GM10266 (cell line): Measurements from ENCODE around the gene RBM38.

Source experiments
- DNase-seq: peaks from one replicate; pipeline ENCODE4 v3.0.0; 2012; ENCODE audit errors: extremely low spot score
- CTCF ChIP-seq: IDR thresholded peaks from 2 replicates; pipeline ENCODE4 v1.5.1; 2012; ENCODE audit warnings: mild to moderate bottlenecking, low read depth; ENCODE audit not compliant: control insufficient read depth, insufficient read depth; ENCODE audit errors: missing control alignments

The RBM38 gene

GRCh38 chr20:57382516-57382915, 8.7 kb upstream of the RBM38 start:
- no peak for DNase-seq

GRCh38 chr20:57383447-57384347, 7.5 kb upstream of the RBM38 start:
- DNase-seq: no peak
- no peak for TF ChIP-seq CTCF

More at GRCh38 chr20:57382516-57382915, 8.7 kb upstream of the RBM38 start:
- TF ChIP-seq CTCF: no peak

- TF ChIP-seq CTCF: no peak
- DNase-seq: no peak
Observed at GRCh38 chr20:57384486-57384885, 6.7 kb upstream of the RBM38 start.

- TF ChIP-seq CTCF: no peak
- no peak for DNase-seq
Observed at GRCh38 chr20:57384953-57385761, 6.0 kb upstream of the RBM38 start.

GRCh38 chr20:57385940-57386339, 5.3 kb upstream of the RBM38 start:
- TF ChIP-seq CTCF: no peak
- no peak for DNase-seq

- TF ChIP-seq CTCF: no peak
- DNase-seq: no peak
Observed at GRCh38 chr20:57386762-57387161, 4.4 kb upstream of the RBM38 start.
